ENCODE measurements around the gene GRIK3.

The GRIK3 gene

GRCh38 chr1:36855699-36856494 lies 178.4 kb downstream of the GRIK3 start:
- no peak for TF ChIP-seq CTCF (IDR thresholded peaks at IDR 0.05; ENCODE audit: low read depth, low read length)
- in situ Hi-C loops (cut with HindIII; ENCODE audit: low sequenced_read_pairs) = no loop called here
- no peak for DNase-seq (ENCODE audit: low read depth, low spot score)
- H3K4me3 ChIP-seq (ENCODE audit: low read depth, low read length) = no peak overlapping the region

DNA sequence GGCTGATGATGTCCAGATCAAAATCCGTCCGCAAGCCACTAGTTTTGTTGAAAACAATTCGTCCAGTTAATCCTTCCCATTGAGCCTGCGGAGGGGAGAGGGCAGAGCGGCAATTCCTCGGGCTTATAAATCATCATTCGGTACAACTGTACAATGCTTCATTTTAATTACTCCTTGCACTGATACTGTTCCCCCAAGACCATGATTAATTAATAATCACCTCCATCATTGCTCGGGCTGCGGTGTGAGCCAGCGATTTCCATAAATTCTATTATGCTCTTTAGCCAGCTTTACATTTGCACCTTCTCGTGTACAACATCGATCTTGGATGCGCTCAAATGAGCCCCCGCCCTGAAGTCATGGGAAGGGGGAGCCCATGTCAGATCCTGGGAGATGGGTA lies 180.7 kb downstream of the GRIK3 start:
- in situ Hi-C loops (cut with HindIII; ENCODE audit: low sequenced_read_pairs) = no loop called here
- H3K4me3 ChIP-seq (ENCODE audit: low read depth, low read length) = no peak overlapping the region
- TF ChIP-seq CTCF (IDR thresholded peaks at IDR 0.05; ENCODE audit: low read depth, low read length) = no peak
- DNase-seq (ENCODE audit: low read depth, low spot score) = no peak

DNA sequence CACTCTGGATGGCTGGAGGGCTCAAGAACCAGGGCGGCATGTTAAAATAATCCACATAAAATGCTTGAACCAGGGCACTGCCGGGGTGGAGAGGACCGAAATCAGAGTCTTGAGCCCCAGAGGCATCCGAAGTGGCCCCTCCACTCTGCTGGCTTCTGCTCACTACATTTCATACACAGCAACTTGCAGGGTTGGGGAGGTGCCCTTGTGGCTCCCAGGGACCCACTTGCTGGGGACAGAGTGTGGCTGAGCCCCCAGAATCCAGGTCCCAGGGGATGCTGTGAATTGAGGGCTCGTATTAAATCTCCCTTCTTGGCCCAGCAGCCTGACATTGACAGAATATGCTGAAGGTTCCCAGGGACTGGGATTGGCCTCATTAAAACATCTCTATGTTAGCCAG lies 181.7 kb downstream of the GRIK3 start:
- in situ Hi-C loops (cut with HindIII; ENCODE audit: low sequenced_read_pairs) = no loop called here
- no peak for DNase-seq (ENCODE audit: low read depth, low spot score)
- H3K4me3 ChIP-seq (ENCODE audit: low read depth, low read length) = no peak overlapping the region
- no peak for TF ChIP-seq CTCF (IDR thresholded peaks at IDR 0.05; ENCODE audit: low read depth, low read length)

- no peak for TF ChIP-seq CTCF (IDR thresholded peaks at IDR 0.05; ENCODE audit: low read depth, low read length)
- no peak for DNase-seq (ENCODE audit: low read depth, low spot score)
- in situ Hi-C loops (cut with HindIII; ENCODE audit: low sequenced_read_pairs) = no loop called here
- no peak overlapping the region for H3K4me3 ChIP-seq (ENCODE audit: low read depth, low read length)
These were observed 182.7 kb downstream of the GRIK3 start for GRCh38 chr1:36851595-36851994.

- no peak for DNase-seq (ENCODE audit: low read depth, low spot score)
- no peak overlapping the region for H3K4me3 ChIP-seq (ENCODE audit: low read depth, low read length)
- in situ Hi-C loops (cut with HindIII; ENCODE audit: low sequenced_read_pairs) = no loop called here
- TF ChIP-seq CTCF (IDR thresholded peaks at IDR 0.05; ENCODE audit: low read depth, low read length) = no peak
These were observed 183.2 kb downstream of the GRIK3 start for GRCh38 chr1:36851087-36851486.

- DNase-seq (ENCODE audit: low read depth, low spot score) = no peak
- no peak overlapping the region for H3K4me3 ChIP-seq (ENCODE audit: low read depth, low read length)
- in situ Hi-C loops (cut with HindIII; ENCODE audit: low sequenced_read_pairs) = no loop called here
- no peak for TF ChIP-seq CTCF (IDR thresholded peaks at IDR 0.05; ENCODE audit: low read depth, low read length)
These were observed 184.4 kb downstream of the GRIK3 start for GRCh38 chr1:36849956-36850355.
